ENCODE results near the gene PTPN1. TPM values are rescaled to one million over a fixed set of nuclear protein-coding genes. Genes with fewer than 3 reads are reported as not detected.

The PTPN1 gene
- total and polyA plus RNA-seq, 2 of the 13 experiments (the other 11 are each of a cell fraction or from before 2014, with no cell fraction given): 17.7 to 37.2 TPM

DNA sequence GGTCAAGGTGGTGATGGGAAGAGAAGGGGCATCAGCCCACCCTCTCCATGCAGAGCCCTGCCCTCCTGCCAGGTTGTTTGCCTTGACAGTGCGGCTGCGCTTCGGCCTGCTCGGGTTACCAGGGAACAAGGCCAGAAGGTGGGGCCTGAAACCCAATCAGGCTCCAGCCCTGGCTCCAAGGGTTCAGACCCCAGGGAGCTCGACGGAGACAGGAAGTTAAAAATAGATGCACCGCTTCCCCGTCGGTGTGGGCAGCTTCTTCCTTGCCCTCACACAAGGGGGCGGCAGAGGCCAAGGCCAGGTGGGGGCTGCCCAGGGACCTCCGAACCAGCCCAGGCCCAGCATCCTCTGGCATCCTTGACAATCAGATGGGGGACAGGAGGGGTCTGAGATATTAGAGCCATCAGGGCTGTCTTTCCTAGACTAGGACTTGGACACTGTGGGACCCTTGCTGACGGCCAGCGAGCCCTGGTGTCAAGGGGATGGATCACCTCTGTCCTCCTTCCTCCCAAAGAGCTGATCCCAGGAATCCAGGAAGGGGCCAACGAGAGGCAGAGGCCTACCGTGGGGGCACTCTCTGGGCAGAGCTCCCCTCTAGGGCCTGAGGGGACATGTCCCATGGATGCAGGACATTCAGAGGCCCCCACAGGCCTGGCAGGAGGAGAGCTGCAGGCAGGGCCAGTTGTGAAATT lies 115.9 kb downstream of the PTPN1 start (continued):
- TF ChIP-seq, protein P1, sequence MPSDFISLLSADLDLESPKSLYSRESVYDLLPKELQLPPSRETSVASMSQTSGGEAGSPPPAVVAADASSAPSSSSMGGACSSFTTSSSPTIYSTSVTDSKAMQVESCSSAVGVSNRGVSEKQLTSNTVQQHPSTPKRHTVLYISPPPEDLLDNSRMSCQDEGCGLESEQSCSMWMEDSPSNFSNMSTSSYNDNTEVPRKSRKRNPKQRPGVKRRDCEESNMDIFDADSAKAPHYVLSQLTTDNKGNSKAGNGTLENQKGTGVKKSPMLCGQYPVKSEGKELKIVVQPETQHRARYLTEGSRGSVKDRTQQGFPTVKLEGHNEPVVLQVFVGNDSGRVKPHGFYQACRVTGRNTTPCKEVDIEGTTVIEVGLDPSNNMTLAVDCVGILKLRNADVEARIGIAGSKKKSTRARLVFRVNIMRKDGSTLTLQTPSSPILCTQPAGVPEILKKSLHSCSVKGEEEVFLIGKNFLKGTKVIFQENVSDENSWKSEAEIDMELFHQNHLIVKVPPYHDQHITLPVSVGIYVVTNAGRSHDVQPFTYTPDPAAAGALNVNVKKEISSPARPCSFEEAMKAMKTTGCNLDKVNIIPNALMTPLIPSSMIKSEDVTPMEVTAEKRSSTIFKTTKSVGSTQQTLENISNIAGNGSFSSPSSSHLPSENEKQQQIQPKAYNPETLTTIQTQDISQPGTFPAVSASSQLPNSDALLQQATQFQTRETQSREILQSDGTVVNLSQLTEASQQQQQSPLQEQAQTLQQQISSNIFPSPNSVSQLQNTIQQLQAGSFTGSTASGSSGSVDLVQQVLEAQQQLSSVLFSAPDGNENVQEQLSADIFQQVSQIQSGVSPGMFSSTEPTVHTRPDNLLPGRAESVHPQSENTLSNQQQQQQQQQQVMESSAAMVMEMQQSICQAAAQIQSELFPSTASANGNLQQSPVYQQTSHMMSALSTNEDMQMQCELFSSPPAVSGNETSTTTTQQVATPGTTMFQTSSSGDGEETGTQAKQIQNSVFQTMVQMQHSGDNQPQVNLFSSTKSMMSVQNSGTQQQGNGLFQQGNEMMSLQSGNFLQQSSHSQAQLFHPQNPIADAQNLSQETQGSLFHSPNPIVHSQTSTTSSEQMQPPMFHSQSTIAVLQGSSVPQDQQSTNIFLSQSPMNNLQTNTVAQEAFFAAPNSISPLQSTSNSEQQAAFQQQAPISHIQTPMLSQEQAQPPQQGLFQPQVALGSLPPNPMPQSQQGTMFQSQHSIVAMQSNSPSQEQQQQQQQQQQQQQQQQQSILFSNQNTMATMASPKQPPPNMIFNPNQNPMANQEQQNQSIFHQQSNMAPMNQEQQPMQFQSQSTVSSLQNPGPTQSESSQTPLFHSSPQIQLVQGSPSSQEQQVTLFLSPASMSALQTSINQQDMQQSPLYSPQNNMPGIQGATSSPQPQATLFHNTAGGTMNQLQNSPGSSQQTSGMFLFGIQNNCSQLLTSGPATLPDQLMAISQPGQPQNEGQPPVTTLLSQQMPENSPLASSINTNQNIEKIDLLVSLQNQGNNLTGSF (CRISPR knock-in tag; IDR thresholded peaks at IDR 0.05): no peak
- TF ChIP-seq, protein P2, sequence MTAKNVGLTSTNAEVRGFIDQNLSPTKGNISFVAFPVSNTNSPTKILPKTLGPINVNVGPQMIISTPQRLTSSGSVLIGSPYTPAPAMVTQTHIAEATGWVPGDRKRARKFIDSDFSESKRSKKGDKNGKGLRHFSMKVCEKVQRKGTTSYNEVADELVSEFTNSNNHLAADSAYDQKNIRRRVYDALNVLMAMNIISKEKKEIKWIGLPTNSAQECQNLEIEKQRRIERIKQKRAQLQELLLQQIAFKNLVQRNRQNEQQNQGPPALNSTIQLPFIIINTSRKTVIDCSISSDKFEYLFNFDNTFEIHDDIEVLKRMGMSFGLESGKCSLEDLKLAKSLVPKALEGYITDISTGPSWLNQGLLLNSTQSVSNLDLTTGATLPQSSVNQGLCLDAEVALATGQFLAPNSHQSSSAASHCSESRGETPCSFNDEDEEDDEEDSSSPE (CRISPR knock-in tag; IDR thresholded peaks at IDR 0.05): no peak
- TF ChIP-seq, protein P3, sequence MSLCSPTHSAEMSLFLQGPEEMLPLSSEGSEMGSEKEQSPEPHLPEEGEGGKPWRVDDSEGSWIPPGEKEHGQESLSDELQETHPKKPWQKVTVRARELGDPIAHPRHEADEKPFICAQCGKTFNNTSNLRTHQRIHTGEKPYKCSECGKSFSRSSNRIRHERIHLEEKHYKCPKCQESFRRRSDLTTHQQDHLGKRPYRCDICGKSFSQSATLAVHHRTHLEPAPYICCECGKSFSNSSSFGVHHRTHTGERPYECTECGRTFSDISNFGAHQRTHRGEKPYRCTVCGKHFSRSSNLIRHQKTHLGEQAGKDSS (CRISPR knock-in tag; IDR thresholded peaks at IDR 0.05; ENCODE audit: borderline replicate concordance, low read depth): no peak
- TF ChIP-seq ZNF225 (CRISPR knock-in tag; IDR thresholded peaks at IDR 0.05) (no peak), SUZ12 (IDR thresholded peaks at IDR 0.05; ENCODE audit: low read depth, low read length) (no peak), SMAD3 (CRISPR knock-in tag; IDR thresholded peaks at IDR 0.05) (0 out of 2 replicates have a peak, but pooled peaks have one; percentile 75), THAP11 (CRISPR knock-in tag; IDR thresholded peaks at IDR 0.05) (peak; percentile 50), NFRKB (IDR thresholded peaks at IDR 0.05) (no peak), ZNF619 (CRISPR knock-in tag; IDR thresholded peaks at IDR 0.05) (no peak), ZNF660 (CRISPR knock-in tag; IDR thresholded peaks at IDR 0.05; ENCODE audit: borderline replicate concordance, low read depth) (no peak), HCFC1 (IDR thresholded peaks at IDR 0.05; ENCODE audit: low read depth, low read length) (no peak), ZNF737 (CRISPR knock-in tag; IDR thresholded peaks at IDR 0.05; ENCODE audit: borderline replicate concordance) (no peak), RBAK (CRISPR knock-in tag; IDR thresholded peaks at IDR 0.05) (no peak), ZNF850 (CRISPR knock-in tag; conservative IDR thresholded peaks at IDR 0.05) (no peak), ZNF775 (CRISPR knock-in tag; IDR thresholded peaks at IDR 0.05; ENCODE audit: borderline replicate concordance) (no peak), ZNF83 (CRISPR knock-in tag; IDR thresholded peaks at IDR 0.05; ENCODE audit: borderline replicate concordance) (no peak), SMC3 (IDR thresholded peaks at IDR 0.05; ENCODE audit: low read length) (no peak; the same call in 1 of the 2 replicates), ZNF180 (CRISPR knock-in tag; IDR thresholded peaks at IDR 0.05; ENCODE audit: borderline replicate concordance, low read depth) (no peak), REXO4 (CRISPR knock-in tag; IDR thresholded peaks at IDR 0.05; ENCODE audit: borderline replicate concordance) (no peak), MEIS1 (CRISPR knock-in tag; IDR thresholded peaks at IDR 0.05; ENCODE audit: borderline replicate concordance) (no peak), TBP (CRISPR knock-in tag; IDR thresholded peaks at IDR 0.05) (no peak)
- TF ChIP-seq, protein P4, sequence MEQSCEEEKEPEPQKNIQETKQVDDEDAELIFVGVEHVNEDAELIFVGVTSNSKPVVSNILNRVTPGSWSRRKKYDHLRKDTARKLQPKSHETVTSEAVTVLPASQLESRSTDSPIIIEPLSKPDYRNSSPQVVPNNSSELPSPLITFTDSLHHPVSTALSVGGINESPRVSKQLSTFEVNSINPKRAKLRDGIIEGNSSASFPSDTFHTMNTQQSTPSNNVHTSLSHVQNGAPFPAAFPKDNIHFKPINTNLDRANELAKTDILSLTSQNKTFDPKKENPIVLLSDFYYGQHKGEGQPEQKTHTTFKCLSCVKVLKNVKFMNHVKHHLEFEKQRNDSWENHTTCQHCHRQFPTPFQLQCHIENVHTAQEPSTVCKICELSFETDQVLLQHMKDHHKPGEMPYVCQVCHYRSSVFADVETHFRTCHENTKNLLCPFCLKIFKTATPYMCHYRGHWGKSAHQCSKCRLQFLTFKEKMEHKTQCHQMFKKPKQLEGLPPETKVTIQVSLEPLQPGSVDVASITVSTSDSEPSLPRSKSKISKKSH (CRISPR knock-in tag; IDR thresholded peaks at IDR 0.05; ENCODE audit: borderline replicate concordance): peak; percentile 68; the same call in 1 of the 2 replicates
